ENCODE data around the gene GSTA2. TPM values are rescaled to one million over a fixed set of nuclear protein-coding genes. Genes with fewer than 3 reads are reported as not detected.

Gene GSTA2
- total and polyA plus RNA-seq, 2 of the 13 experiments (the other 11 are each of a cell fraction or from before 2014, with no cell fraction given): 0.75 to 13.7 TPM

DNA sequence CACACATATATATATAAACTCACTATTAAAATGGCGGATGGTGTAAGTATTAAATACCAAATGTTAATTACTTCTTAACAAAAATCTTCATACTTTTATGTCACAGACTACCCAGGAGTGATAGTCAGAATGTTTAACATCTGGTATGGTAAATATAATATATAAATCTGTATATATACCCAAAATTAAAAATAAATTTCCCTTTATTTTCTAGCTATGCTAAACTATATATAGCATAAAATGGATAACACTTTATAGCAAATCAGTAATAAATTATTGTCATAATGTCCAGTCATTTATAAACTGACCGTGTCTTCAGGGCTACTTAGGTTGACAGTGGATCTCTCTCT is 37.1 kb downstream of the GSTA2 start:
- no TSS peak for BruUV-seq (replicated peaks)
- ChIA-PET CTCF (ENCODE audit: low intra/inter-chr PET ratio, low total read pairs) (interaction anchor here (1.1 to 2.6 kb wide), 2 partner anchors 89 to 113 kb away, joined by 3 to 16 read pairs; no protein-coding TSS in a partner anchor), POLR2A (interaction anchor here (0.7 to 2.5 kb wide), 14 partner anchors 8 to 337 kb away, joined by 3 to 16 read pairs (median 4); partner anchors contain the start of gene GSTA2)
- Histone ChIP-seq H3K9ac (ENCODE audit: insufficient read depth, low read depth, low read length) (no peak overlapping the region; the same call in 1 of the 2 replicates), H3K4me2 (ENCODE audit: low read depth, low read length) (peak overlapping the region; percentile 79), H3K36me3 (replicated peaks in 1 of 2; ENCODE audit: control insufficient read depth in 1 of 2, insufficient read depth in 2 of 2, low read length in 2 of 2) (no peaks in the 10 kb centered on the region), H4K20me1 (ENCODE audit: insufficient read depth, low read length) (no peaks in the 10 kb centered on the region), H3K27me3 (ENCODE audit: control insufficient read depth in 1 of 2, insufficient read depth in 2 of 2, low read length in 2 of 2) (no peaks in the 10 kb centered on the region), H3K9me3 (ENCODE audit: low read length) (no peaks in the 10 kb centered on the region), H3K4me3 (replicated peaks in 1 of 3; ENCODE audit: insufficient read depth in 1 of 3, low read depth in 2 of 3, low read length in 3 of 3) (no peak overlapping the region; a peak in 1 of 6 replicates), H3K4me1 (ENCODE audit: insufficient read depth, low read length) (peaks cover 70% of the 10 kb centered on the region), H2AFZ (ENCODE audit: low read length) (no peak overlapping the region), H3K79me2 (ENCODE audit: insufficient read depth, low read length) (no peaks in the 10 kb centered on the region), H3K27ac (ENCODE audit: extremely low read length, insufficient read depth, low read length) (peak overlapping the region; percentile 94)
- ATAC-seq (no peak), DNase-seq (ENCODE audit: low spot score) (no peak), FAIRE-seq (no peak)
- intact Hi-C loops (cut with micrococcal nuclease; ENCODE audit: unreplicated experiment) (loop anchor here (1.0 to 10.0 kb wide), 3 partner anchors 9 to 189 kb away; partner anchors contain the start of gene GSTA2), in situ Hi-C loops (cut with HindIII; ENCODE audit: extremely low pct_ligation_motif_present, low pct_unique_long_range_greater_than_20kb) (no loop called here)
- WGBS (ENCODE audit: low lambda C conversion rate): 46% methylated on average over 2 of the region's 2 CpGs
- TF ChIP-seq SIN3A (IDR thresholded peaks at IDR 0.05; ENCODE audit: borderline replicate concordance, low read depth, low read length): 0 out of 2 replicates have a peak, but pooled peaks have one; percentile 45
- no peak for TF ChIP-seq ZBTB7B (CRISPR knock-in tag; IDR thresholded peaks at IDR 0.05)
- TF ChIP-seq ARID2 (CRISPR knock-in tag; IDR thresholded peaks at IDR 0.05; ENCODE audit: borderline replicate concordance): no peak
- TF ChIP-seq TMF1 (CRISPR knock-in tag; IDR thresholded peaks at IDR 0.05; ENCODE audit: low read depth): no peak
- TF ChIP-seq, protein P1, sequence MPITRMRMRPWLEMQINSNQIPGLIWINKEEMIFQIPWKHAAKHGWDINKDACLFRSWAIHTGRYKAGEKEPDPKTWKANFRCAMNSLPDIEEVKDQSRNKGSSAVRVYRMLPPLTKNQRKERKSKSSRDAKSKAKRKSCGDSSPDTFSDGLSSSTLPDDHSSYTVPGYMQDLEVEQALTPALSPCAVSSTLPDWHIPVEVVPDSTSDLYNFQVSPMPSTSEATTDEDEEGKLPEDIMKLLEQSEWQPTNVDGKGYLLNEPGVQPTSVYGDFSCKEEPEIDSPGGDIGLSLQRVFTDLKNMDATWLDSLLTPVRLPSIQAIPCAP (CRISPR knock-in tag; IDR thresholded peaks at IDR 0.05; ENCODE audit: low read depth): no peak
- TF ChIP-seq ZMYM3 (CRISPR knock-in tag; IDR thresholded peaks at IDR 0.05): no peak
- no peak for TF ChIP-seq CENPX (CRISPR knock-in tag; IDR thresholded peaks at IDR 0.05)
- no peak for TF ChIP-seq SUZ12 (IDR thresholded peaks at IDR 0.05; ENCODE audit: low read depth, low read length)
- no peak for TF ChIP-seq SMAD1 (CRISPR knock-in tag; IDR thresholded peaks at IDR 0.05; ENCODE audit: borderline replicate concordance, low read depth)
- TF ChIP-seq, protein P2, sequence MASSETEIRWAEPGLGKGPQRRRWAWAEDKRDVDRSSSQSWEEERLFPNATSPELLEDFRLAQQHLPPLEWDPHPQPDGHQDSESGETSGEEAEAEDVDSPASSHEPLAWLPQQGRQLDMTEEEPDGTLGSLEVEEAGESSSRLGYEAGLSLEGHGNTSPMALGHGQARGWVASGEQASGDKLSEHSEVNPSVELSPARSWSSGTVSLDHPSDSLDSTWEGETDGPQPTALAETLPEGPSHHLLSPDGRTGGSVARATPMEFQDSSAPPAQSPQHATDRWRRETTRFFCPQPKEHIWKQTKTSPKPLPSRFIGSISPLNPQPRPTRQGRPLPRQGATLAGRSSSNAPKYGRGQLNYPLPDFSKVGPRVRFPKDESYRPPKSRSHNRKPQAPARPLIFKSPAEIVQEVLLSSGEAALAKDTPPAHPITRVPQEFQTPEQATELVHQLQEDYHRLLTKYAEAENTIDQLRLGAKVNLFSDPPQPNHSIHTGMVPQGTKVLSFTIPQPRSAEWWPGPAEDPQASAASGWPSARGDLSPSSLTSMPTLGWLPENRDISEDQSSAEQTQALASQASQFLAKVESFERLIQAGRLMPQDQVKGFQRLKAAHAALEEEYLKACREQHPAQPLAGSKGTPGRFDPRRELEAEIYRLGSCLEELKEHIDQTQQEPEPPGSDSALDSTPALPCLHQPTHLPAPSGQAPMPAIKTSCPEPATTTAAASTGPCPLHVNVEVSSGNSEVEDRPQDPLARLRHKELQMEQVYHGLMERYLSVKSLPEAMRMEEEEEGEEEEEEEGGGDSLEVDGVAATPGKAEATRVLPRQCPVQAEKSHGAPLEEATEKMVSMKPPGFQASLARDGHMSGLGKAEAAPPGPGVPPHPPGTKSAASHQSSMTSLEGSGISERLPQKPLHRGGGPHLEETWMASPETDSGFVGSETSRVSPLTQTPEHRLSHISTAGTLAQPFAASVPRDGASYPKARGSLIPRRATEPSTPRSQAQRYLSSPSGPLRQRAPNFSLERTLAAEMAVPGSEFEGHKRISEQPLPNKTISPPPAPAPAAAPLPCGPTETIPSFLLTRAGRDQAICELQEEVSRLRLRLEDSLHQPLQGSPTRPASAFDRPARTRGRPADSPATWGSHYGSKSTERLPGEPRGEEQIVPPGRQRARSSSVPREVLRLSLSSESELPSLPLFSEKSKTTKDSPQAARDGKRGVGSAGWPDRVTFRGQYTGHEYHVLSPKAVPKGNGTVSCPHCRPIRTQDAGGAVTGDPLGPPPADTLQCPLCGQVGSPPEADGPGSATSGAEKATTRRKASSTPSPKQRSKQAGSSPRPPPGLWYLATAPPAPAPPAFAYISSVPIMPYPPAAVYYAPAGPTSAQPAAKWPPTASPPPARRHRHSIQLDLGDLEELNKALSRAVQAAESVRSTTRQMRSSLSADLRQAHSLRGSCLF (CRISPR knock-in tag; IDR thresholded peaks at IDR 0.05; ENCODE audit: borderline replicate concordance): 0 out of 2 replicates have a peak, but pooled peaks have one; percentile 71
- TF ChIP-seq ASH2L (IDR thresholded peaks at IDR 0.05; ENCODE audit: insufficient read length, low read depth, low read length): no peak
- TF ChIP-seq, protein P3, sequence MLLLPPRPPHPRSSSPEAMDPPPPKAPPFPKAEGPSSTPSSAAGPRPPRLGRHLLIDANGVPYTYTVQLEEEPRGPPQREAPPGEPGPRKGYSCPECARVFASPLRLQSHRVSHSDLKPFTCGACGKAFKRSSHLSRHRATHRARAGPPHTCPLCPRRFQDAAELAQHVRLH (CRISPR knock-in tag; IDR thresholded peaks at IDR 0.05; ENCODE audit: borderline replicate concordance, low read depth): no peak
- no peak for TF ChIP-seq MED8 (CRISPR knock-in tag; IDR thresholded peaks at IDR 0.05; ENCODE audit: insufficient replicate concordance)
- no peak for TF ChIP-seq ZNF510 (CRISPR knock-in tag; IDR thresholded peaks at IDR 0.05; ENCODE audit: low read depth)
- TF ChIP-seq SRSF1 (optimal IDR thresholded peaks at IDR 0.05; ENCODE audit: low read depth, low read length): no peak
- TF ChIP-seq KMT2B (CRISPR knock-in tag; IDR thresholded peaks at IDR 0.05): no peak
- TF ChIP-seq SETDB1 (CRISPR knock-in tag; IDR thresholded peaks at IDR 0.05; ENCODE audit: borderline replicate concordance): no peak
- no peak for TF ChIP-seq ZNF34 (CRISPR knock-in tag; IDR thresholded peaks at IDR 0.05; ENCODE audit: borderline replicate concordance)
- TF ChIP-seq YY1 (IDR thresholded peaks at IDR 0.05; ENCODE audit: insufficient read depth, insufficient replicate concordance, low read depth, low read length): peak; percentile 28
